MCF 10A (cell line): ENCODE measurements around the gene GPC5. TPM values are rescaled to one million over a fixed set of nuclear protein-coding genes. Genes with fewer than 3 reads are reported as not detected.

Experiments used
- BruUV-seq: library from RNA; stranded (reverse); fragments of 400-500 nt; replicated peaks from 2 replicates; lab custom pipeline; 2021; lab: Mats Ljungman, UMichigan
- CTCF ChIA-PET: fragments of 300-600 bp; sonication (Branson Sonifier 250); formaldehyde crosslinking; extraction: SDS; loops from one replicate; lab custom pipeline; 2021; ENCODE audit warnings: antibody characterized with exemption, inconsistent platforms; lab: Yijun Ruan, JAX
- POLR2A ChIA-PET: fragments of 300-600, 350-650 bp; sonication (Branson Sonifier 250); formaldehyde crosslinking; extraction: SDS; loops from one replicate; lab custom pipeline; 2020; ENCODE audit warnings: antibody characterized with exemption, inconsistent platforms; lab: Yijun Ruan, JAX
- DNase-seq: peaks from one replicate; pipeline ENCODE4 v3.0.0-alpha.2; 2018; ENCODE audit not compliant: unreplicated experiment
- H3K27ac Mint-ChIP-seq: one replicate; pipeline ENCODE4 v1.8.0; 2022; ENCODE audit warnings: mild to moderate bottlenecking, low read depth, mixed read lengths; ENCODE audit not compliant: unreplicated experiment
- H3K27me3 Mint-ChIP-seq: one replicate; pipeline ENCODE4 v1.8.0; 2022; ENCODE audit warnings: mixed read lengths; ENCODE audit not compliant: insufficient read depth, unreplicated experiment
- H3K36me3 Mint-ChIP-seq: one replicate; pipeline ENCODE4 v1.8.0; 2022; ENCODE audit warnings: mild to moderate bottlenecking, moderate library complexity, mixed read lengths; ENCODE audit not compliant: insufficient read depth, unreplicated experiment
- H3K4me1 Mint-ChIP-seq: one replicate; pipeline ENCODE4 v1.8.0; 2022; ENCODE audit warnings: mixed read lengths; ENCODE audit not compliant: insufficient read depth, unreplicated experiment
- H3K4me3 Mint-ChIP-seq: one replicate; pipeline ENCODE4 v1.8.0; 2022; ENCODE audit warnings: mild to moderate bottlenecking, moderate library complexity, mixed read lengths; ENCODE audit not compliant: unreplicated experiment
- H3K9me3 Mint-ChIP-seq: one replicate; pipeline ENCODE4 v1.8.0; 2022; ENCODE audit warnings: mixed read lengths; ENCODE audit not compliant: unreplicated experiment
- CTCF ChIP-seq: fragments of 200-600 bp; IDR thresholded peaks from one replicate; pipeline ENCODE4 v1.8.0; 2022; ENCODE audit warnings: antibody characterized with exemption, mild to moderate bottlenecking; ENCODE audit not compliant: unreplicated experiment
- intact Hi-C: fragments of 100-400 bp; cut with micrococcal nuclease; formaldehyde crosslinking; loops from 2 replicates; pipeline ENCODE4 v1.14.1; 2022
- total RNA-seq: library from RNA; stranded (reverse); gene quantifications from 2 replicates; pipeline ENCODE4 v1.2.3, GENCODE V29; 2022

GPC5 gene
- total RNA-seq, 1 experiment from 2014 or later, result not detected

GRCh38 chr13:92135509-92135908 lies 737.1 kb downstream of the GPC5 start:
- Mint-ChIP-seq H3K9me3 (no peaks in the 10 kb centered on the region), H3K27me3 (peaks cover 44% of the 10 kb centered on the region), H3K4me1 (no peaks in the 10 kb centered on the region), H3K4me3 (no peak overlapping the region), H3K27ac (no peak overlapping the region), H3K36me3 (no peaks in the 10 kb centered on the region)
- ChIA-PET POLR2A (no interaction called here), CTCF (no interaction called here)
- DNase-seq, result no peak
- no peak for TF ChIP-seq CTCF
- no TSS peak for BruUV-seq
- intact Hi-C loops, result no loop called here

GRCh38 chr13:92136449-92137155 lies 738.2 kb downstream of the GPC5 start:
- DNase-seq, result no peak
- H3K27ac Mint-ChIP-seq, result no peak overlapping the region
- H3K4me3 Mint-ChIP-seq, result no peak overlapping the region
- no peaks in the 10 kb centered on the region for H3K9me3 Mint-ChIP-seq
- no TSS peak for BruUV-seq
- ChIA-PET POLR2A (no interaction called here), CTCF (no interaction called here)
- no peaks in the 10 kb centered on the region for H3K4me1 Mint-ChIP-seq
- H3K27me3 Mint-ChIP-seq, result peaks cover 55% of the 10 kb centered on the region
- intact Hi-C loops, result no loop called here
- TF ChIP-seq CTCF, result no peak
- no peaks in the 10 kb centered on the region for H3K36me3 Mint-ChIP-seq

- intact Hi-C loops, result no loop called here
- Mint-ChIP-seq H3K27ac (no peak overlapping the region), H3K9me3 (no peaks in the 10 kb centered on the region), H3K27me3 (peaks cover 55% of the 10 kb centered on the region), H3K4me1 (no peaks in the 10 kb centered on the region), H3K36me3 (no peaks in the 10 kb centered on the region), H3K4me3 (no peak overlapping the region)
- DNase-seq, result peak; percentile 51
- no peak for TF ChIP-seq CTCF
- no TSS peak for BruUV-seq
- ChIA-PET CTCF (interaction anchor here (0.7 kb wide), 1 partner anchor 1976 kb away, joined by 3 read pairs; no protein-coding TSS in a partner anchor), POLR2A (interaction anchor here (0.7 to 1.0 kb wide), 3 partner anchors 14 to 183 kb away, joined by 3 read pairs; no protein-coding TSS in a partner anchor)
Observed at GRCh38 chr13:92137520-92137919, 739.1 kb downstream of the GPC5 start.

- Mint-ChIP-seq H3K27me3 (peaks cover 36% of the 10 kb centered on the region), H3K36me3 (no peaks in the 10 kb centered on the region), H3K9me3 (no peaks in the 10 kb centered on the region), H3K4me1 (no peaks in the 10 kb centered on the region), H3K27ac (no peak overlapping the region), H3K4me3 (no peak overlapping the region)
- BruUV-seq, result no TSS peak
- no peak for DNase-seq
- intact Hi-C loops, result loop anchor here (5.0 kb wide), 1 partner anchor 196 kb away; no protein-coding TSS in a partner anchor
- ChIA-PET CTCF (interaction anchor here (1.0 kb wide), 1 partner anchor 14 kb away, joined by 3 read pairs; no protein-coding TSS in a partner anchor), POLR2A (no interaction called here)
- no peak for TF ChIP-seq CTCF
Observed at GRCh38 chr13:92143766-92144165, 745.3 kb downstream of the GPC5 start.
